DMS153 treated with DMSO at 0.1 percent for 48 hours (cell line): ENCODE data around the gene CORO6.
A peak's percentile ranks its signal among the peaks of the same experiment; 100 is the strongest.

ENCODE experiments used
- DNase-seq: peaks from one replicate; lab custom pipeline; 2025; ENCODE audit not compliant: unreplicated experiment; lab: John Stamatoyannopoulos, UW

Gene CORO6

GRCh38 chr17:29578626-29579485 lies 43.9 kb downstream of the CORO6 start:
- no peak for DNase-seq

DNA sequence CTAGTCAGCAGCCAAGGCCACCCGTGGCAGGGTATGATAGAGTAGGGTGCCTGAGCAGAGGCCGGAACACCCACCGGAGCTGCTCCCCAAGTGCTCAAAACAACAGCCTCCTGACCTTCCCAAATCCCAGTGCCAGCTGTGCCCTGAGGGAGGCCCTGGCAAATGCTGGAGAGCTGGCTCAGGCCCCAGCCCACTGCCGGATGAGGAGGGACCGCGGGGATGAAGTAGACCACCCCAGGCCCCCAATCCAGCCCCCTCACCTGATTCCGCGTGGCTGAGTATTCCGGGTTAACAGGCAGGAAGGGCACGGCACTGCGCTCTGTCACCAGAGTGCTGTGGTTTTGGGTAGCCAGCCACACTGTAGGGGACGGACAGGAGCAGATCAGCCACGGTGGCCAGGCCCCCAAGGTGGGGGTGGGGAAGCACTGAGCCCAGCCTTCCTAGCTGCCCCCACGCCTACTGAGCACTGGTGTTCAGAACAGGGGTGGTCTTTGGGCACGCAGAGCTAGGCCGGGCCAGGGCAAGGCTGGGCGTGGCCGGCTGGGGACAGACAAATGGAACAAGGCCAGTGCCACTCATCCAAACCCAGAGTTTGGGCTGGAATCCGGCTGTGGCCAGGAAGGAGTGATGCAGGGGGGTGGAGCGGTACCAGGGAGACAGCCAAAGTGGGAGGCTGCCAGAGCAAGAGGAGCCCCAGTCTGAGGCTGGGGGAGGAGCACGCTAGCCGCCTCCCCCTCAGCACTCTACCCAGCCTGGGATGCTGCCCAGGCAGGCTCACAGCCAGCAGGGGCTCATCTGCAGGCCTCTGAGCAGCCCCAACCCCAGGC lies 45.1 kb downstream of the CORO6 start:
- DNase-seq: no peak

- DNase-seq: no peak
Measured at GRCh38 chr17:29577001-29577370, 45.7 kb downstream of the CORO6 start.

- no peak for DNase-seq
Measured at GRCh38 chr17:29576214-29577000, 46.3 kb downstream of the CORO6 start.

DNA sequence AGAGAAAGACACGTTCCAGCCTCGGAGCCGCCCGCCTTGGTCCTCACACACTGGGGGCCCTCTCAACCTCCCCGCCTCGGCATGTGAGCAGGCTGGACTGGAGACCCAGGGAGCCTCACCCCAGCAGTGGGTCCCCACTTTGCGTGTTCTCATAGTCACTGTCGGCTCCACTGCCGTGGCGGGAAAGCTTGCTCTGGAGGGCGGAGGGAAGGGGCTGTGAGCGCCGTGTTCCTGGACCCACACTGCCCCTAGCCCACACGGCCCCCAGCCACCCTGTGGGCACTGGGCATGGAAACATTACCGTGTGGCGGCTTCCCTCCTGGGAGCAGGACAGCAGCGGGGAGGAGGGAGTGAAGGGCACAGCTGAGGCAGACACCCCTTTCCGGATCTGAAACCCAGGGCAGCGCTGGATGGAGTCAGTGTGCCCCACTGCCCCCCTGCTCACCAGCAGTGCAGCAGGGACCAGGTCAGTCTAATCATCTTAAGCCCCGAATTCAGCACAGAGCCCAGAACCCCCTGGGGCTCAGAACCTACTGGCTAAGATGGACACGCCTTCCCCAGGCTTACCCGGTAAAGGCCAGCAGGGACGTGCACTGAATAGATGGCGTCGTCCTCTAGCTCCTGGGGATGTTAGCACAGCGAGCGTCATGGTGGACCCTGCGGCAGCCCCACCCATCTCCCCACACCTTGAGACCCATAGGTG lies 47.0 kb downstream of the CORO6 start:
- DNase-seq: no peak

GRCh38 chr17:29574732-29575510 lies 47.8 kb downstream of the CORO6 start:
- no peak for DNase-seq

GRCh38 chr17:29573871-29574731 lies 48.6 kb downstream of the CORO6 start:
- no peak for DNase-seq

- no peak for DNase-seq
Measured at GRCh38 chr17:29573558-29573869, 49.2 kb downstream of the CORO6 start.

DNA sequence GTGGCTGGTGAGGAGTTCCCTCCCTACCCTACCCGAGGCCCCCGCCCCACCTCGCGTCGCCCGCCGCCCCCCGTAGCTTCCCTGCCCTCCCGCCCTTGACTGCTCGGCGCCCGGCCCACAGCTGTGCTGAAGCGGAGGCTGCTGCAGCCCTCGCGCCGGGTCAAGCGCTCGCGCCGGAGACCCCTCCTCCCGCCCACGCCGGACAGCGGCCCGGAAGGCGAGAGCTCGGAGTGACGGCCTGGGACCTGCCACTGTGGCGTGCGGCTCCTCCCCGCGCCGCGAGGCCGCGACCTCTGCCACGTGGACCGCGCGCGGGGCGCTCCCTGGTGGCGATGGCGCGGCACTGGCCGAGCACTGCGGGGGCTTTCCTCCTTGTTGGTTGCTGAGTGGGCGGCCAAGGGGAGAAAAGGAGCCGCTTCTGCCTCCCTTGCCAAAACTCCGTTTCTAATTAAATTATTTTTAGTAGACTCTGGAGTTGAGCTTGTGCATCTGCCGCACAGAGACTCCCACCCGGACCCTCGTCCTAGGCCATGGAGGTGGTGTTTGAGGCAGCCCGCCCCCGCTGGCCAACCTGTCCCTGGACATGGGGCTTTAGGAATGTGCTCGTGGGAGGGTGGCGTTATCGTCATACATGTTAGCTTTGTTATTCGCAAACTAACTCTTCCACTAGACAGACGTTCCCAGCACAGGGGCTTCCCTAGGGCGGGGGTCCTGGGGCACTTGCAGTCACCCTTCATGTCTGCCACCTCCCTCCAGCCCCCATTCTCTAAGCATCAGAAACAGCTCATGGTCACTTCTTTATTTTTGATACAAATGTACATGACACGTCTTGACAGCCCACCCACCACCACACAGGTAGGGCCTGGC lies 49.8 kb downstream of the CORO6 start:
- no peak for DNase-seq

DNA sequence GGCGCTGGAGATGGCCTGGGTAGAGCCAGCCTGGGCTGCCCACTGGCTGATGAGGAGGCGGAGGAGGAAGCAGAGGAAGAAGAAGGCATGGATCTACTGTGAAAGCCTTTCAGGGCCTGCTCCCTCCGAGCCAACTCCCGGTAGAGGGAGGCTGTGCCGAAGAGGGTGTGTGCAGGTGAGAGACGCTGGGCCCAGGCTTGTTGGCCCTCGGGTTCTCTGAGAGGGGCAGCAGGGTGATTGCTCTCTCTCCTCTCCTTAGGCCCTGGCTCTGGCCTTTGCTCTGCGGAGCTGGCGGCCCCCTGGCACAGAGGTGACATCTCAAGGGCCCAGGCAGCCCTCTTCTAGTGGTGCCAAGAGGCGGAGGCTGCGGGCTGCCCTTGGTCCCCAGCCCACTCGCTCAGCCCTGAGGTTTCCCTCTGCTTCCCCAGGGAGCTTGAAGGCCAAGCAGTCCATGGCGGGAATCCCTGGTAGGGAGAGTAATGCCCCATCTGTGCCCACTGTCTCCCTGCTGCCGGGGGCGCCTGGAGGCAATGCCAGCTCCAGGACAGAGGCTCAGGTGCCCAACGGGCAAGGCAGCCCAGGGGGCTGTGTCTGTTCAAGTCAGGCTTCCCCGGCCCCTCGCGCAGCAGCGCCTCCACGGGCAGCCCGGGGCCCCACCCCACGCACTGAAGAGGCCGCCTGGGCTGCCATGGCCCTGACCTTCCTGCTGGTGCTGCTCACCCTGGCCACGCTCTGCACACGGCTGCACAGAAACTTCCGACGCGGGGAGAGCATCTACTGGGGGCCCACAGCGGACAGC lies 50.6 kb downstream of the CORO6 start:
- DNase-seq: no peak

DNA sequence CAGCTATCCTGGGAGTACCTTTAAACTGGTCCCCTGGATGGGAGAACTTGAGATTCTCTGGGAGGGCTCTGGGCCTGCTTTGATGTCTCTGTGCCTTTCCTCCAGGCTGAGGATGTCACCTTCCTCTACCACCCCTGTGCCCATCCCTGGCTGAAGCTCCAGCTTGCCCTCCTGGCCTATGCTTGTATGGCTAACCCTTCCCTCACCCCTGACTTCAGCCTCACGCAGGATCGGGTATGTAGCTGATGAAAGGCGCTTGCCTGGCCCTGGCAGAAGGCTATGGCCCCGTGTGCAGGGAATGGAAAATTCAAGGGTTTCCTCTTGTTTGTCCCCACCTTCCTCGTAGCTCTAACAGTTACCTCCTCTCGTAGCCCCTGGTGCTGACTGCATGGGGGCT lies 51.2 kb downstream of the CORO6 start:
- DNase-seq: no peak

GRCh38 chr17:29570521-29570920 lies 52.2 kb downstream of the CORO6 start:
- no peak for DNase-seq

DNA sequence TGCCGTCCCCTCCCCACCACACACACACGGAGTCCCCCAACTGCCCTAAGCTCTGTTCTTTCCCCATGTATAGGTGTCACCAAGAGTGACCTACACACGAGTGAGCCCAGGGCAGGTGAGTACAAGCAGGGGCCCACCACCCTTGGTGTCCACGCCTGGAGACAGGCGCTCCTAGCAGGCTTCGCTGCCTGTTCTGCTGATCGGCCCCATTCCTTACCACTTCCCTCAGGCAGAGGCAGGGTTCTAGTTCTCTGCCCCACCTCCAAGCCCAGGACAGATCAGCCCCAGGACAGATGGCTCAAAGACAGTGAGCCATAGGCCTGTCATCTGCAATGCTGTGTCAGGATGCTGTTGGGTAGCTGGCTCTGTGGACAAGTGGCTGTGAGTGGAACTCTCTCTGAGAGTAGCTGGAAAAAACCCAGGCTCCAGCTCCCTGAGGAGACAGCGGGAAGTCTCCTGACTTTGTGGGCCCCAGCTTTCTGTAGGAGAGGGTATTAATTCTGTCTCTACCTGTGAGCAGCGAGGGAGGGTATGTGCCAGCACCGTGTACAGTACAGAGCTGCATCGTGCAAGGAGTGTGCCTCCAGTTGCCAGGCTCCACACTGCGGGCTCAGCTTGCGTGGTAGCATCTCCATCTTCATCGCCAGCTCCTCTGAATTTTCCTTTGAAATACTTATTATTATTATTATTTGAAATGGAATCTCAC lies 53.3 kb downstream of the CORO6 start:
- DNase-seq: no peak

DNA sequence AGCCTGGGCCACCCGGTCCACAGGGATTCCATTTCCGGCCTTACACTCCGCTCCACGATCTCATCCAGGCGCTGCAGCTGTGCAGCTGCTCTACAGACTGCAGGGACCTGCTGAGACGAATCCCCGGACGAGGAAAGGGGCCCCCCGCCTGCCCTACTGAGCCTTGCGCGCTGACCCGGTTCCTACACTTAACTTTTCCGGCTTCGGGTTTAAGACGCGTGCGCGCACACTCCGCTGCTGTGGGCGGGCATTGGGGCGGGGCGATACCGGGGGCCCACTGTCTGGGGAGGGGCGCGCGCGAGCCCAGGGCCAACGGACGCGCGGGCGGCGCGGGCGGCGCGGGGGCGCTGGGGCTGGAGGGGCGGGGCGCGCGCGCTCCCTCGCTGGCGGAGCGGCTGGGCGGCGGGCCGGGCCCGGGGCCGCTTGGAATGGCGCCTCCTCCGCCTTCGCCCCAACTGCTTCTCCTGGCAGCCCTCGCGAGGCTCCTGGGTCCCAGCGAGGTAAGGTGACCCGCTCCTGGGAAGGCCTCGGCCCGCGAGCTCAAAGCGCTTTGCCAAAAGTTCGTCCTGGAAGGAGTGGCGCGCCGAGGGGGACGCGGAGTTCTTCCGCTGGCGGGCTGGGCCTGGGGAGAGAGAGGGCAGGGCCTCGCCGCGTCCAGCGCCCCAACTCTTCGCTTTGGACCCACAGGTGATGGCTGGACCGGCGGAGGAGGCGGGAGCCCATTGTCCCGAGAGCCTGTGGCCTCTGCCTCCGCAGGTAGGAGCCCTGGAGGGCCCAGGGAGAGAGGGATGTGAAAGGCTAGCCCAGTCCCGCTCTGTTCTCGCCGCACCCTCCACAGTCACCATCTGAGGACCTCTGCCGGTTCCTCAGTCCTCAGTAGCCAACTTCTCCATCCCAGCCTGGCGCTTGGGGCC lies 54.1 kb downstream of the CORO6 start, which contains the start of gene TP53I13:
TP53I13 (plus strand) TSS at position 371 of the 914 bp plus-strand sequence; CDS start at position 429, 58 bp downstream.
- peak; percentile 68 for DNase-seq

DNA sequence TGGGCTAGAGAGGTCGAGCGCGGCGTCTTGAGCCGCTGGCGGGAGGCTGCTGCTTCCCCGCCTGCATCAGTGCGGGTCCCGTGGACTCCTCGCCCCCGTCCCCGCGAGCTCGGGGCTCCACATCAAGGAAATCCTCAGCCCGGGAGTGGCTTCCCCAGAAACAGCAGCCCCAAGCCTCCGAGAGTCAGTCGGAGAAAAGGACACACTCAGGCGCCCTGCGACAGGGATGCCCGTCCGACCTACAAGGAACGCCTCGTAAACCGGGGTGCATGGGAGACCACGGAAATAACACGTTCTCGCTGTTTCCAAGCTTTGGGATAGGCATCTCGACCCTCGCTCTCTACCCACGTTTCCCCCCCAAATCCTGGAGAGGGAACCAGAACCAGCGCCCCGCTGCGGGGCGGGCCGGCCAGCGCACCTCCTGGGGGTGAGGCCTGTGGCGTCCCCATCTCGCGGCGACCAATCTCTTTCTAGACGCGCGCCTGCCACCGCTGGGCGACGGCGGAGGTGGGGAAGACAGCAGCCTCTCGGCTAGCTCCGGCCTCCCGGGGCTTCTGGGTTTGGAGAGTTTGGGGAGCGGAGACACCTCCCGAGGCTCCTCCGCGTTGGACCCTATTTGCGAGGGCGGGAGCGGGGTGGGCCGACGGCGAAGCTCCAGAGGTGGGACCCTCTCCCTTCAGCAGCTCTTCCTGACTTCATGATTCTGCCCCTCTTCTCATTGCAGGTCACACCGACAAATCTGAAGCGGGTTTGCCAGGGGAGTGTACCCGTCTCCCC lies 55.0 kb downstream of the CORO6 start:
- DNase-seq: peak; percentile 16
